Right renal cortex interstitium (tissue), 3 donors: ENCODE measurements around the gene PFKFB2. TPM values are rescaled to one million over a fixed set of nuclear protein-coding genes. Genes with fewer than 3 reads are reported as not detected.

ENCODE experiments used
- polyA plus RNA-seq, 3 donors: library from polyadenylated mRNA; unstranded; fragments of 120-200 nt; gene quantifications; one replicate each; pipeline ENCODE4 v1.2.1, GENCODE V29; 2013; ENCODE audit not compliant: insufficient read length in 3 of 3

PFKFB2 gene
- polyA plus RNA-seq, 3 donors = 15.1 to 17.0 (median 15.4) TPM

Other genes with a start within 250 kb of the PFKFB2 start
- gene IL20, start 187.7 kb upstream of the PFKFB2 start, polyA plus RNA-seq = not detected
- under 1 TPM; 0.18 to 0.35 (median 0.35) TPM for gene IL24, start 155.8 kb upstream of the PFKFB2 start, polyA plus RNA-seq
- gene FCMR, start 131.3 kb upstream of the PFKFB2 start, polyA plus RNA-seq = 1 to 10 TPM; 1.9 to 2.4 (median 2.0) TPM
- 1 to 10 TPM in 2 of 3 donors, under 1 TPM in 1; 0.94 to 2.4 (median 1.2) TPM for gene PIGR, start 106.8 kb upstream of the PFKFB2 start, polyA plus RNA-seq
- 10 to 100 TPM in 1 of 3 donors, 1 to 10 TPM in 2; 5.9 to 12.5 (median 9.8) TPM for gene FCAMR, start 82.8 kb upstream of the PFKFB2 start, polyA plus RNA-seq
- 10 to 100 TPM; 18.0 to 22.3 (median 20.2) TPM for gene C1orf116, start 20.5 kb upstream of the PFKFB2 start, polyA plus RNA-seq
- 10 to 100 TPM; 15.1 to 16.2 (median 16.1) TPM for gene YOD1, start 2.1 kb upstream of the PFKFB2 start, polyA plus RNA-seq
- under 1 TPM; 0.10 to 0.35 (median 0.21) TPM for gene C4BPB, start 35.6 kb downstream of the PFKFB2 start, polyA plus RNA-seq
- gene C4BPA, start 51.0 kb downstream of the PFKFB2 start, polyA plus RNA-seq = under 1 TPM; 0.24 to 0.47 (median 0.40) TPM